ENCODE results near the gene PPP1R37. TPM values are rescaled to one million over a fixed set of nuclear protein-coding genes. Genes with fewer than 3 reads are reported as not detected.
A peak's percentile ranks its signal among the peaks of the same experiment; 100 is the strongest.

The PPP1R37 gene
- total RNA-seq, 1 experiment from 2014 or later = 33.6 TPM

- H3K27ac Mint-ChIP-seq = peak overlapping the region in 2 of 3 experiments; percentile 34 to 40; a peak in 2 of 7 replicates
- no peak overlapping the region for H3T11ph ChIP-seq (ENCODE audit: low read length)
- peak; percentile 57 for TF ChIP-seq CTCF (conservative IDR thresholded peaks at IDR 0.05)
- no peak overlapping the region for H2BK120ac ChIP-seq (ENCODE audit: low read depth, low read length, poor library complexity, severe bottlenecking)
- no peak overlapping the region for H3K9ac ChIP-seq (ENCODE audit: extremely low read depth, insufficient read length, low read length)
- H4K20me1 ChIP-seq (ENCODE audit: control insufficient read depth, insufficient read depth, insufficient read length) = no peaks in the 10 kb centered on the region
- peaks cover 0 to 6% of the 10 kb centered on the region in 2 experiments; a peak in 1 of 4 replicates for H3K4me1 Mint-ChIP-seq
- H3K79me2 ChIP-seq (ENCODE audit: insufficient read depth, low read length) = no peaks in the 10 kb centered on the region
- no peaks in the 10 kb centered on the region for H3K4me1 ChIP-seq (ENCODE audit: insufficient read depth, low read length)
- H4K5ac ChIP-seq (ENCODE audit: insufficient read length, low read depth, low read length) = no peak overlapping the region
- no peak overlapping the region for H2BK12ac ChIP-seq (ENCODE audit: insufficient read length, low read depth, low read length)
- no peak overlapping the region for H3K4me2 ChIP-seq (ENCODE audit: insufficient read depth, insufficient read length, low read length)
- H2BK20ac ChIP-seq (ENCODE audit: low read depth, low read length, poor library complexity, severe bottlenecking) = no peak overlapping the region
- no peak overlapping the region for H3K18ac ChIP-seq (ENCODE audit: insufficient read length, low read depth, low read length)
- H3K27ac ChIP-seq (ENCODE audit: insufficient read length, low read depth, low read length) = no peak overlapping the region
- H3K56ac ChIP-seq (ENCODE audit: insufficient read length, low read depth, low read length) = no peak overlapping the region
- WGBS (ENCODE audit: extremely low coverage, insufficient read length, low lambda C conversion rate) = no CpG with 5 or more reads among the region's 18 CpGs
- H4K8ac ChIP-seq (replicated peaks; ENCODE audit: insufficient read length, low read depth, low read length) = no peak overlapping the region
- H3K4ac ChIP-seq (ENCODE audit: low read depth, low read length) = no peak overlapping the region
- peaks cover 19% of the 10 kb centered on the region for H3K27me3 Mint-ChIP-seq (ENCODE audit: low read depth)
- no peak overlapping the region for H4K91ac ChIP-seq (ENCODE audit: insufficient read length, low read depth, low read length)
- H3K9me3 Mint-ChIP-seq = no peaks in the 10 kb centered on the region; a peak in 1 of 5 replicates
- peaks cover 4% of the 10 kb centered on the region; the same call in 1 of the 2 replicates for H3K27me3 ChIP-seq (ENCODE audit: insufficient read depth, low read length)
- H3K4me3 Mint-ChIP-seq = no peak overlapping the region
- no peak overlapping the region for H2BK15ac ChIP-seq (ENCODE audit: low read depth, low read length)
- peaks cover under 1 to 12% (median 7%) of the 10 kb centered on the region in 3 experiments; a peak in 5 of 7 replicates for H3K36me3 Mint-ChIP-seq (ENCODE audit: insufficient read depth in 1 of 3, low read depth in 3 of 3)
- H3K23me2 ChIP-seq (ENCODE audit: insufficient read length, low read depth, low read length, poor library complexity, severe bottlenecking) = no peaks in the 10 kb centered on the region
- no peak overlapping the region for H2AFZ ChIP-seq (ENCODE audit: low read length)
- peak; percentile 79 for DNase-seq
- H3K14ac ChIP-seq (ENCODE audit: insufficient read depth, low read length) = no peak overlapping the region
- H2AK5ac ChIP-seq (ENCODE audit: insufficient read length, low read length) = no peak overlapping the region
- no peaks in the 10 kb centered on the region for H3K9me3 ChIP-seq (ENCODE audit: control insufficient read depth, low read depth, low read length)
- H2BK5ac ChIP-seq (ENCODE audit: insufficient read length, low read length) = no peak overlapping the region
- no peaks in the 10 kb centered on the region for H3K79me1 ChIP-seq (ENCODE audit: insufficient read depth, low read depth, low read length, poor library complexity, severe bottlenecking)
- no peak overlapping the region for H3K23ac ChIP-seq (ENCODE audit: insufficient read length, low read depth, low read length)
Observed at GRCh38 chr19:45147835-45148676, 55.1 kb downstream of the PPP1R37 start.

All from H9 (cell line).